ENCODE measurements around the gene LZTS2. TPM values are rescaled to one million over a fixed set of nuclear protein-coding genes. Genes with fewer than 3 reads are reported as not detected.
"Not testable (repeated sequence)": the region's sequence is repeated elsewhere in the genome, so short reads cannot be mapped to it uniquely, and the experiment has no call there.

The LZTS2 gene
- total RNA-seq: 47.2 TPM
- long read RNA-seq, full-length matches to known transcripts: 21 of 157 reads
- long read RNA-seq, partial matches to known transcripts: 27 of 157 reads
- long read RNA-seq, other reads (novel, unspliced or antisense): 109 of 157 reads

- intact Hi-C loops (cut with DNase I): loop anchor here (2.0 to 5.0 kb wide), 2 partner anchors 31 to 63 kb away; partner anchors contain the start of genes KAZALD1, PDZD7 and SFXN3
- no peak for DNase-seq (ENCODE audit: low spot score)
Observed at GRCh38 chr10:100999742-101000126, at the start of gene LZTS2. Gene LZTS2, plus strand, starts transcription at chr10:100999808. Its CDS starts 2,731 bp downstream, at chr10:101002539.

GRCh38 chr10:100960251-100960650 lies 39.4 kb upstream of the LZTS2 start:
- DNase-seq (ENCODE audit: low spot score): no peak

GRCh38 chr10:100962351-100963080 lies 37.1 kb upstream of the LZTS2 start:
- intact Hi-C loops (cut with DNase I): no loop called here
- DNase-seq (ENCODE audit: low spot score): no peak

More at GRCh38 chr10:100960251-100960650, 39.4 kb upstream of the LZTS2 start:
- intact Hi-C loops (cut with DNase I): no loop called here

- intact Hi-C loops (cut with DNase I): no loop called here
- DNase-seq (ENCODE audit: low spot score): no peak
Observed at GRCh38 chr10:100963826-100964225, 35.8 kb upstream of the LZTS2 start.

- DNase-seq (ENCODE audit: low spot score): no peak
- intact Hi-C loops (cut with DNase I): no loop called here
Observed at GRCh38 chr10:100965820-100966219, 33.8 kb upstream of the LZTS2 start.

GRCh38 chr10:100966887-100967286 lies 32.7 kb upstream of the LZTS2 start:
- intact Hi-C loops (cut with DNase I): no loop called here
- DNase-seq (ENCODE audit: low spot score): no peak

GRCh38 chr10:100967332-100967731 lies 32.3 kb upstream of the LZTS2 start:
- no peak for DNase-seq (ENCODE audit: low spot score)
- intact Hi-C loops (cut with DNase I): no loop called here

GRCh38 chr10:100968062-100968736 lies 31.4 kb upstream of the LZTS2 start:
- no peak for DNase-seq (ENCODE audit: low spot score)
- intact Hi-C loops (cut with DNase I): loop anchor here (2.0 kb wide), 1 partner anchor 47 kb away; no protein-coding TSS in a partner anchor

GRCh38 chr10:100968863-100969186 lies 30.8 kb upstream of the LZTS2 start:
- DNase-seq (ENCODE audit: low spot score): no peak

GRCh38 chr10:100969187-100970075 lies 30.2 kb upstream of the LZTS2 start, which contains the start of gene SEMA4G:
Gene SEMA4G, plus strand, starts transcription at chr10:100969504. Its CDS starts 3,409 bp downstream, at chr10:100972913.
- DNase-seq (ENCODE audit: low spot score): no peak
- intact Hi-C loops (cut with DNase I): loop anchor here (2.0 kb wide), 1 partner anchor 45 kb away; no protein-coding TSS in a partner anchor

More at GRCh38 chr10:100968863-100969186, 30.8 kb upstream of the LZTS2 start:
- intact Hi-C loops (cut with DNase I): loop anchor here (2.0 kb wide), 1 partner anchor 46 kb away; no protein-coding TSS in a partner anchor

- DNase-seq (ENCODE audit: low spot score): no peak
- intact Hi-C loops (cut with DNase I): no loop called here
Observed at GRCh38 chr10:100970076-100970913, 29.3 kb upstream of the LZTS2 start.

- DNase-seq (ENCODE audit: low spot score): no peak
Observed at GRCh38 chr10:100970914-100971811, 28.4 kb upstream of the LZTS2 start.

GRCh38 chr10:100972115-100972903 lies 27.3 kb upstream of the LZTS2 start:
- intact Hi-C loops (cut with DNase I): no loop called here
- DNase-seq (ENCODE audit: low spot score): no peak

More at GRCh38 chr10:100970914-100971811, 28.4 kb upstream of the LZTS2 start:
- intact Hi-C loops (cut with DNase I): no loop called here

GRCh38 chr10:100972904-100973535 lies 26.6 kb upstream of the LZTS2 start:
- DNase-seq (ENCODE audit: low spot score): no peak

GRCh38 chr10:100975397-100975796 lies 24.2 kb upstream of the LZTS2 start:
- DNase-seq (ENCODE audit: low spot score); intact Hi-C loops (cut with DNase I): not testable (repeated sequence)

More at GRCh38 chr10:100972904-100973535, 26.6 kb upstream of the LZTS2 start:
- intact Hi-C loops (cut with DNase I): no loop called here

- intact Hi-C loops (cut with DNase I): no loop called here
- no peak for DNase-seq (ENCODE audit: low spot score)
Observed at GRCh38 chr10:100976906-100977305, 22.7 kb upstream of the LZTS2 start.

All from cardiac septum (tissue), 1 donor.